HCEC 1CT (cell line): ENCODE measurements around the gene PIGP.
"Not testable (repeated sequence)": the region's sequence is repeated elsewhere in the genome, so short reads cannot be mapped to it uniquely, and the experiment has no call there.

ENCODE experiments used
- DNase-seq: peaks from one replicate; pipeline ENCODE4 v3.0.0-alpha.2; 2017

The PIGP gene

GRCh38 chr21:37072988-37073416, at the start of gene PIGP, which contains the start of gene TTC3:
Gene PIGP (minus strand): TSS chr21:37073071. CDS start chr21:37072515, 556 bp downstream.
Gene TTC3 (plus strand): TSS chr21:37073254. CDS start chr21:37087258, 14,004 bp downstream.
- DNase-seq = peak; percentile 94

GRCh38 chr21:37119421-37120218, 46.7 kb upstream of the PIGP start:
- DNase-seq = no peak

- no peak for DNase-seq
Measured at GRCh38 chr21:37118187-37118826, 45.4 kb upstream of the PIGP start.

- no peak for DNase-seq
Measured at GRCh38 chr21:37117204-37117603, 44.3 kb upstream of the PIGP start.

GRCh38 chr21:37116459-37116858, 43.6 kb upstream of the PIGP start:
- not testable (repeated sequence) for DNase-seq

- DNase-seq = not testable (repeated sequence)
Measured at GRCh38 chr21:37114301-37114700, 41.4 kb upstream of the PIGP start.

GRCh38 chr21:37111029-37111428, 38.2 kb upstream of the PIGP start:
- not testable (repeated sequence) for DNase-seq

GRCh38 chr21:37106998-37107397, 34.1 kb upstream of the PIGP start:
- DNase-seq = no peak

GRCh38 chr21:37102746-37103145, 29.9 kb upstream of the PIGP start:
- DNase-seq = not testable (repeated sequence)

GRCh38 chr21:37101384-37101783, 28.5 kb upstream of the PIGP start:
- DNase-seq = no peak

- DNase-seq = no peak
Measured at GRCh38 chr21:37100316-37100715, 27.4 kb upstream of the PIGP start.

GRCh38 chr21:37098751-37099150, 25.9 kb upstream of the PIGP start:
- DNase-seq = no peak

GRCh38 chr21:37095821-37096220, 22.9 kb upstream of the PIGP start:
- no peak for DNase-seq

GRCh38 chr21:37093977-37094376, 21.1 kb upstream of the PIGP start:
- DNase-seq = no peak

GRCh38 chr21:37088186-37088735, 15.4 kb upstream of the PIGP start:
- peak; percentile 55 for DNase-seq

GRCh38 chr21:37087188-37087587, 14.3 kb upstream of the PIGP start:
- peak; percentile 76 for DNase-seq

GRCh38 chr21:37085726-37086125, 12.9 kb upstream of the PIGP start:
- no peak for DNase-seq

- DNase-seq = no peak
Measured at GRCh38 chr21:37082856-37083528, 10.1 kb upstream of the PIGP start.

GRCh38 chr21:37082375-37082774, 9.5 kb upstream of the PIGP start:
- no peak for DNase-seq

GRCh38 chr21:37079211-37079824, 6.4 kb upstream of the PIGP start:
- no peak for DNase-seq

GRCh38 chr21:37077403-37077802, 4.5 kb upstream of the PIGP start:
- no peak for DNase-seq

GRCh38 chr21:37076087-37076850, 3.4 kb upstream of the PIGP start:
- no peak for DNase-seq
